Activated B cell treated with CpG ODN at 0.5 μM for 24 hours (primary cell): ENCODE measurements around the gene SCFD2. TPM values are rescaled to one million over a fixed set of nuclear protein-coding genes. Genes with fewer than 3 reads are reported as not detected.

ENCODE experiments used
- ATAC-seq: fragments of 200-7000 bp; cut with Tn5 transposase; one replicate; pipeline ENCODE4 v1.10.0; 2021; ENCODE audit warnings: low read depth, mild to moderate bottlenecking, moderate library complexity
- CTCF ChIA-PET: fragments of 350-600 bp; sonication (Branson Sonifier 250); formaldehyde crosslinking; loops from one replicate; lab custom pipeline; 2021; ENCODE audit warnings: antibody characterized with exemption; lab: Charles Lee
- POLR2A ChIA-PET: fragments of 350-600 bp; sonication (Branson Sonifier 250); formaldehyde crosslinking; loops from one replicate; lab custom pipeline; 2021; ENCODE audit warnings: antibody characterized with exemption; lab: Charles Lee
- DNase-seq: peaks from one replicate; pipeline ENCODE4 v3.0.0; 2022
- H3K27ac Mint-ChIP-seq: one replicate; pipeline ENCODE4 v1.8.0; 2020; ENCODE audit warnings: mixed read lengths
- H3K27me3 Mint-ChIP-seq: one replicate; pipeline ENCODE4 v1.8.0; 2021; ENCODE audit warnings: mixed read lengths
- H3K36me3 Mint-ChIP-seq: one replicate; pipeline ENCODE4 v1.8.0; 2021; ENCODE audit warnings: low read depth, mixed read lengths
- H3K4me1 Mint-ChIP-seq: one replicate; pipeline ENCODE4 v1.8.0; 2021; ENCODE audit warnings: mixed read lengths
- H3K4me3 Mint-ChIP-seq: one replicate; pipeline ENCODE4 v1.8.0; 2020; ENCODE audit warnings: mild to moderate bottlenecking, mixed read lengths
- H3K9me3 Mint-ChIP-seq: one replicate; pipeline ENCODE4 v1.8.0; 2020; ENCODE audit warnings: mixed read lengths
- intact Hi-C: fragments of 100-400 bp; cut with micrococcal nuclease; formaldehyde crosslinking; loops from one replicate; pipeline ENCODE4 v1.15.1; 2024
- total RNA-seq: library from RNA; stranded (reverse); gene quantifications from 2 replicates; pipeline ENCODE4 v1.2.3, GENCODE V29; 2022
- TF ChIP-seq, protein P1 (sequence below): fragments of 200-600 bp; IDR thresholded peaks from one replicate; pipeline ENCODE4 v1.8.0; 2022; ENCODE audit warnings: antibody characterized with exemption, mild to moderate bottlenecking

The SCFD2 gene
- total RNA-seq, 1 donor from 2014 or later: 46.6 TPM

DNA sequence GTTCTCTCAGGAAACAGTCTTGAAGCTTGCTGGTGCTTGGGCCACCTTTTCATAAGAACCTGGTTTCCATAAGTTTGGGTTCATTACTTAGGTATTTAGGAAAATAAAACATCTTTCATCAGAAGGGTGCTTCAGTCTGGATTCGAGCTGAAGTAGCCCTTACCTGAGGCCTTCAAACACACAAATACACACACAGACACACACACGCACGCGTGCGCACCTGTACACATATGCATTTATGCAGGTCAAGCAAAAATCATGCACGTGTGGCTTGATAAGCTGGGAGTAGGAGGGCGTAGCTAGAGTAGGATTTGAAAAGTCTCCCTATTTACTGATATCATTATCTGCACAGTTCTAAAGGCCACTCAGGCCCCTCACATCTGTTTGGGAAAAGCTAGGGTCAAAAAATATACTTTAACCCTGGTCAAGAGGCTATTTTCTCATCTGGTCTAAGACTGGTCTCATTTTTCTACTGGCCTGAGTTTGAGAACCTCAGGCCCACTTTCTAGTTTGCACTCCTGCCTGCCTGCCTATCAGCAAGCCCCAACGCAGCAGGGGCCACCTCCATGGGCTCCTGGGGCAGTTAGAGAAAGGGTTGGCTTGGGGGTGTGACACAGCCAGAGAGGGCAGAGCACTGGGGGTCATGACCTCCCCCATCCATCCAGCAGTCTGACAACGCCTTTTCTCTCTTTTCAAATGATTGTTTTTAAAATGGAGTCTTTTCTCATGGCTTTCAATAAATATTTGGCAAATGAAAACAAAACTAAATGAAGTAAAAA, 439.5 kb downstream of the SCFD2 start:
- no peaks in the 10 kb centered on the region for H3K4me1 Mint-ChIP-seq
- CTCF ChIA-PET: no interaction called here
- TF ChIP-seq, protein P1, sequence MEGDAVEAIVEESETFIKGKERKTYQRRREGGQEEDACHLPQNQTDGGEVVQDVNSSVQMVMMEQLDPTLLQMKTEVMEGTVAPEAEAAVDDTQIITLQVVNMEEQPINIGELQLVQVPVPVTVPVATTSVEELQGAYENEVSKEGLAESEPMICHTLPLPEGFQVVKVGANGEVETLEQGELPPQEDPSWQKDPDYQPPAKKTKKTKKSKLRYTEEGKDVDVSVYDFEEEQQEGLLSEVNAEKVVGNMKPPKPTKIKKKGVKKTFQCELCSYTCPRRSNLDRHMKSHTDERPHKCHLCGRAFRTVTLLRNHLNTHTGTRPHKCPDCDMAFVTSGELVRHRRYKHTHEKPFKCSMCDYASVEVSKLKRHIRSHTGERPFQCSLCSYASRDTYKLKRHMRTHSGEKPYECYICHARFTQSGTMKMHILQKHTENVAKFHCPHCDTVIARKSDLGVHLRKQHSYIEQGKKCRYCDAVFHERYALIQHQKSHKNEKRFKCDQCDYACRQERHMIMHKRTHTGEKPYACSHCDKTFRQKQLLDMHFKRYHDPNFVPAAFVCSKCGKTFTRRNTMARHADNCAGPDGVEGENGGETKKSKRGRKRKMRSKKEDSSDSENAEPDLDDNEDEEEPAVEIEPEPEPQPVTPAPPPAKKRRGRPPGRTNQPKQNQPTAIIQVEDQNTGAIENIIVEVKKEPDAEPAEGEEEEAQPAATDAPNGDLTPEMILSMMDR: no peak
- intact Hi-C loops: no loop called here
- H3K27ac Mint-ChIP-seq: no peak overlapping the region
- no peaks in the 10 kb centered on the region for H3K9me3 Mint-ChIP-seq
- no peaks in the 10 kb centered on the region for H3K27me3 Mint-ChIP-seq
- POLR2A ChIA-PET: no interaction called here
- no peak for DNase-seq
- H3K4me3 Mint-ChIP-seq: no peak overlapping the region
- no peak for ATAC-seq
- peaks cover 12% of the 10 kb centered on the region for H3K36me3 Mint-ChIP-seq

DNA sequence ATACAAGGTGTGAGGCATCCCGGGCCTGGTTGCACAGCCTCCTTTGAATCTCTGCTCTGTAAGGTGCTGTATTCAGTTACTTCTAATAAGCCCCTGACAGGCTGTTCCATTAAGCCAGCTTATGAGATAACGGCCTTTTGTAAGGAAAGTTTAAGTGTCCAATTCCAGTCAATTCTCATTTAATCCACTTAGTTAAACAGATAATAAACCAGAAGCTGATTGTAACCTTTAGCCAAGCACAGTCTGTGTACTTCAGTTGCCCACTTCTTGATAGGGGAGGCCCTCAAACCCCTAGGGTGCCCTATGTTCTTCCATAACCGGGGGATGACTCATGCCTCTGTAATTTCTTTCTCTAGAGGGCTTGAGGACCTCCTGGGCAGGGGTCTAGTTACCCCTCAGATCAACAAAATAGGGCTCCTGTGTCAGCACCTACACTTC, 440.3 kb downstream of the SCFD2 start:
- Mint-ChIP-seq H3K4me3 (no peak overlapping the region), H3K9me3 (no peaks in the 10 kb centered on the region), H3K4me1 (no peaks in the 10 kb centered on the region), H3K36me3 (peaks cover 11% of the 10 kb centered on the region), H3K27ac (no peak overlapping the region), H3K27me3 (no peaks in the 10 kb centered on the region)
- intact Hi-C loops: no loop called here
- ChIA-PET POLR2A (no interaction called here), CTCF (interaction anchor here (1.4 kb wide), 1 partner anchor 11 kb away, joined by 4 read pairs; no protein-coding TSS in a partner anchor)
- DNase-seq (no peak), ATAC-seq (no peak)
- TF ChIP-seq, protein P1: no peak

DNA sequence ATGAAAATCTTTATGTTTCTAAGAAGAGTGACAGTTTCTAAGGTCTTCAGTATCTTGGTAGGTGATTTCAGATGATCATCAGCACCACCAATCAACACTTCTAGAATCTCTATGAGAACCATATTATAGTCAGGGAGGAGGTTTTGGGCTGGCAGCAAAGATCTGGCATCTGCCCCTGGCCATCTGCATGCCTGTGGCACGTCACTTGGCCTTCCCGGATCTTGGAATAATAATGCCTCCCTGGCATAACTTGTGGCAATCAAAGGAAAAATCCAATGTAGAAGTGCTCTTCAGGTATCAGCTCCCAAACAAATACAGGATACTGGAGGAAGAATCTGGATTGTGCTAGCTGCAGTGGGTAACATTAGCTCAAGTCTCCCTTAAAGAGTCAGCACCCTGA, 446.4 kb downstream of the SCFD2 start:
- TF ChIP-seq, protein P1: no peak
- CTCF ChIA-PET: interaction anchor here (0.8 kb wide), 1 partner anchor 8 kb away, joined by 3 read pairs; no protein-coding TSS in a partner anchor
- Mint-ChIP-seq H3K27me3 (no peaks in the 10 kb centered on the region), H3K4me3 (no peak overlapping the region), H3K36me3 (peaks cover 11% of the 10 kb centered on the region), H3K27ac (no peak overlapping the region), H3K9me3 (no peaks in the 10 kb centered on the region), H3K4me1 (no peaks in the 10 kb centered on the region)
- ATAC-seq (no peak), DNase-seq (no peak)
- intact Hi-C loops: no loop called here
- POLR2A ChIA-PET: no interaction called here

DNA sequence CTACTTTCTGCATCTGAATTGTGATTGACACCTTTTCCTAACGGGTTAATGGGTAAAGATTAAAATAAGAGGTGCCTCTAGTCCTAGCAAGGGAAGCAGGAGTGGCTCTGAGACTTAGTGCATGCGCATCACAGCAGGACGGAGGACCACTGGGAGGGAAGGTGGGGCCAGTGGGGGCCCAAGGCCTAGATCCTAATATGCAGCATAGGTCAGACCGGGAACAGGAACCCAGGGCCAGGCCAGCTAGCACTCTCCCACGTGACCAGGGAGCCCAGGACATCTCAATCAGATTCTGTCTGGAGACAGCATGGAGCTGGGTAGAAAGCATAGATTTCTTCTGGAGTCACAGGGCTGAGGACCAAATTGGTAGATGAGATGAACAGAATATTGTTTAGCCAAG, 448.0 kb downstream of the SCFD2 start:
- ATAC-seq: no peak
- intact Hi-C loops: no loop called here
- Mint-ChIP-seq H3K27me3 (no peaks in the 10 kb centered on the region), H3K27ac (no peak overlapping the region), H3K4me1 (no peaks in the 10 kb centered on the region), H3K36me3 (peaks cover 11% of the 10 kb centered on the region), H3K9me3 (no peaks in the 10 kb centered on the region), H3K4me3 (no peak overlapping the region)
- POLR2A ChIA-PET: no interaction called here
- CTCF ChIA-PET: interaction anchor here (1.0 kb wide), 1 partner anchor 17 kb away, joined by 3 read pairs; no protein-coding TSS in a partner anchor
- no peak for DNase-seq
- TF ChIP-seq, protein P1: no peak

DNA sequence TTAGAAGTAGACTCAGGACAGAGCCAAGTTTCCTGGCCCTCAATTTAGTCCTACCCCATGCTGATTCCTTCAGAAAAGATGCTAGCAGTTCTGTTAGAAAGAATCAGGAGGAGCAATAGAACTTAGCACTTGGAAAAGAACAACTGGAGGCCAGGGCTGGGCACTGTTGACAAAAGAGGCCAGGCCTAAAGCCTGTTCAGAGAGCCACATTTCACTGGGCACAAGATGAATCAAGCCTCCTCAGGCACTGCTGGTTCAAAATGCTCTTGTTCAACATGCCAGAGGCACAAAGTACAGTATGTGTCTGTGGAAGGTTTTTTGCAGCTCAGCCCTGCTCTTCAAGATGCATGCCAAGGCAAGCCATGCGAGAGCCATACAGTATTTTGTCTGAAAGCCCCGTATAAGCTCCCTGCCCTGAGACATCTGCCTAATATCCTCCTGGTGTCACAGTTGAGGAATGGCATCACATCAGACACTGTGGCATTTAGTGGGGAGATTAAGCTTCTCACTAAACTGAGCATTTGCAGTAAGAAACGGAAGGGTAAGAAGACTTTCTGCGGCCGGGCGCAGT, 450.0 kb downstream of the SCFD2 start:
- DNase-seq: no peak
- no peaks in the 10 kb centered on the region for H3K9me3 Mint-ChIP-seq
- no peaks in the 10 kb centered on the region for H3K4me1 Mint-ChIP-seq
- H3K36me3 Mint-ChIP-seq: peaks cover 11% of the 10 kb centered on the region
- ChIA-PET POLR2A (no interaction called here), CTCF (no interaction called here)
- intact Hi-C loops: no loop called here
- no peak overlapping the region for H3K27ac Mint-ChIP-seq
- H3K27me3 Mint-ChIP-seq: no peaks in the 10 kb centered on the region
- TF ChIP-seq, protein P1: no peak
- ATAC-seq: no peak
- H3K4me3 Mint-ChIP-seq: no peak overlapping the region
